Measurements from ENCODE around the gene CDYL.

The CDYL gene

GRCh38 chr6:4805553-4806336 lies 29.5 kb downstream of the CDYL start:
- no peak for TF ChIP-seq GATA3 (IDR thresholded peaks at IDR 0.05; ENCODE audit: low read depth, low read length)
- TF ChIP-seq GATA2 (IDR thresholded peaks at IDR 0.05; ENCODE audit: low read depth, low read length), result no peak

GRCh38 chr6:4806337-4806725 lies 30.1 kb downstream of the CDYL start:
- TF ChIP-seq GATA2 (IDR thresholded peaks at IDR 0.05; ENCODE audit: low read depth, low read length) (no peak), GATA3 (IDR thresholded peaks at IDR 0.05; ENCODE audit: low read depth, low read length) (no peak)

GRCh38 chr6:4806791-4807190 lies 30.6 kb downstream of the CDYL start:
- no peak for TF ChIP-seq GATA3 (IDR thresholded peaks at IDR 0.05; ENCODE audit: low read depth, low read length)
- no peak for TF ChIP-seq GATA2 (IDR thresholded peaks at IDR 0.05; ENCODE audit: low read depth, low read length)

- TF ChIP-seq GATA2 (IDR thresholded peaks at IDR 0.05; ENCODE audit: low read depth, low read length) (no peak), GATA3 (IDR thresholded peaks at IDR 0.05; ENCODE audit: low read depth, low read length) (no peak)
Measured at GRCh38 chr6:4808396-4808795, 32.2 kb downstream of the CDYL start.

GRCh38 chr6:4809999-4810918 lies 34.1 kb downstream of the CDYL start:
- TF ChIP-seq GATA3 (IDR thresholded peaks at IDR 0.05; ENCODE audit: low read depth, low read length) (no peak), GATA2 (IDR thresholded peaks at IDR 0.05; ENCODE audit: low read depth, low read length) (no peak)

GRCh38 chr6:4812068-4812467 lies 35.9 kb downstream of the CDYL start:
- TF ChIP-seq GATA2 (IDR thresholded peaks at IDR 0.05; ENCODE audit: low read depth, low read length) (no peak), GATA3 (IDR thresholded peaks at IDR 0.05; ENCODE audit: low read depth, low read length) (no peak)

- no peak for TF ChIP-seq GATA3 (IDR thresholded peaks at IDR 0.05; ENCODE audit: low read depth, low read length)
- TF ChIP-seq GATA2 (IDR thresholded peaks at IDR 0.05; ENCODE audit: low read depth, low read length), result no peak
Measured at GRCh38 chr6:4813055-4813454, 36.9 kb downstream of the CDYL start.

- TF ChIP-seq GATA2 (IDR thresholded peaks at IDR 0.05; ENCODE audit: low read depth, low read length) (no peak), GATA3 (IDR thresholded peaks at IDR 0.05; ENCODE audit: low read depth, low read length) (no peak)
Measured at GRCh38 chr6:4814212-4814611, 38.0 kb downstream of the CDYL start.

GRCh38 chr6:4814987-4815386 lies 38.8 kb downstream of the CDYL start:
- no peak for TF ChIP-seq GATA2 (IDR thresholded peaks at IDR 0.05; ENCODE audit: low read depth, low read length)
- TF ChIP-seq GATA3 (IDR thresholded peaks at IDR 0.05; ENCODE audit: low read depth, low read length), result no peak

GRCh38 chr6:4815584-4815983 lies 39.4 kb downstream of the CDYL start:
- TF ChIP-seq GATA2 (IDR thresholded peaks at IDR 0.05; ENCODE audit: low read depth, low read length), result no peak
- no peak for TF ChIP-seq GATA3 (IDR thresholded peaks at IDR 0.05; ENCODE audit: low read depth, low read length)

GRCh38 chr6:4816904-4817303 lies 40.7 kb downstream of the CDYL start:
- TF ChIP-seq GATA3 (IDR thresholded peaks at IDR 0.05; ENCODE audit: low read depth, low read length) (no peak), GATA2 (IDR thresholded peaks at IDR 0.05; ENCODE audit: low read depth, low read length) (no peak)

- TF ChIP-seq GATA2 (IDR thresholded peaks at IDR 0.05; ENCODE audit: low read depth, low read length) (no peak), GATA3 (IDR thresholded peaks at IDR 0.05; ENCODE audit: low read depth, low read length) (no peak)
Measured at GRCh38 chr6:4817551-4817950, 41.3 kb downstream of the CDYL start.

- TF ChIP-seq GATA3 (IDR thresholded peaks at IDR 0.05; ENCODE audit: low read depth, low read length) (no peak), GATA2 (IDR thresholded peaks at IDR 0.05; ENCODE audit: low read depth, low read length) (no peak)
Measured at GRCh38 chr6:4818272-4818938, 42.2 kb downstream of the CDYL start.

- no peak for TF ChIP-seq GATA3 (IDR thresholded peaks at IDR 0.05; ENCODE audit: low read depth, low read length)
- TF ChIP-seq GATA2 (IDR thresholded peaks at IDR 0.05; ENCODE audit: low read depth, low read length), result no peak
Measured at GRCh38 chr6:4819706-4820283, 43.6 kb downstream of the CDYL start.
